NCI-H2081 treated with DMSO at 0.1 percent for 48 hours (cell line): ENCODE data around the gene FRMD5.
"Not testable (repeated sequence)": the region's sequence is repeated elsewhere in the genome, so short reads cannot be mapped to it uniquely, and the experiment has no call there.

Experiments used
- DNase-seq: peaks from one replicate; lab custom pipeline; 2025; lab: John Stamatoyannopoulos, UW

FRMD5 gene

GRCh38 chr15:44195151-44195740, at the start of gene FRMD5:
FRMD5 (minus strand) TSS chr15:44195271.
- DNase-seq: peak; percentile 96

- no peak for DNase-seq
Measured at GRCh38 chr15:44243829-44244228, 48.8 kb upstream of the FRMD5 start.

GRCh38 chr15:44243141-44243540, 48.1 kb upstream of the FRMD5 start:
- no peak for DNase-seq

GRCh38 chr15:44231842-44232241, 36.8 kb upstream of the FRMD5 start:
- no peak for DNase-seq

- DNase-seq: not testable (repeated sequence)
Measured at GRCh38 chr15:44229301-44229700, 34.2 kb upstream of the FRMD5 start.

GRCh38 chr15:44227584-44227983, 32.5 kb upstream of the FRMD5 start:
- DNase-seq: no peak

GRCh38 chr15:44227001-44227400, 31.9 kb upstream of the FRMD5 start:
- DNase-seq: not testable (repeated sequence)

- no peak for DNase-seq
Measured at GRCh38 chr15:44222478-44222877, 27.4 kb upstream of the FRMD5 start.

- no peak for DNase-seq
Measured at GRCh38 chr15:44219073-44219472, 24.0 kb upstream of the FRMD5 start.

GRCh38 chr15:44216958-44217357, 21.9 kb upstream of the FRMD5 start:
- DNase-seq: no peak

GRCh38 chr15:44215594-44215993, 20.5 kb upstream of the FRMD5 start:
- DNase-seq: no peak

GRCh38 chr15:44208956-44209355, 13.9 kb upstream of the FRMD5 start:
- DNase-seq: no peak

GRCh38 chr15:44207643-44208042, 12.6 kb upstream of the FRMD5 start:
- no peak for DNase-seq

GRCh38 chr15:44199393-44199792, 4.3 kb upstream of the FRMD5 start:
- no peak for DNase-seq

GRCh38 chr15:44194323-44195150, 534 bp downstream of the FRMD5 start:
- no peak for DNase-seq

- DNase-seq: no peak
Measured at GRCh38 chr15:44193651-44194322, 1.3 kb downstream of the FRMD5 start.

GRCh38 chr15:44188795-44189194, 6.3 kb downstream of the FRMD5 start:
- DNase-seq: no peak

GRCh38 chr15:44186705-44187104, 8.4 kb downstream of the FRMD5 start:
- DNase-seq: no peak

GRCh38 chr15:44183363-44183762, 11.7 kb downstream of the FRMD5 start:
- no peak for DNase-seq

- DNase-seq: no peak
Measured at GRCh38 chr15:44181410-44181809, 13.7 kb downstream of the FRMD5 start.

GRCh38 chr15:44177139-44177538, 17.9 kb downstream of the FRMD5 start:
- DNase-seq: no peak

- no peak for DNase-seq
Measured at GRCh38 chr15:44173813-44174212, 21.3 kb downstream of the FRMD5 start.

- DNase-seq: no peak
Measured at GRCh38 chr15:44163370-44163769, 31.7 kb downstream of the FRMD5 start.
